ENCODE results near the gene TM4SF1.
"Not testable (repeated sequence)": the region's sequence is repeated elsewhere in the genome, so short reads cannot be mapped to it uniquely, and the experiment has no call there.

Gene TM4SF1

GRCh38 chr3:149382101-149382467 lies 4.6 kb upstream of the TM4SF1 start:
- peak; percentile 53 for DNase-seq (ENCODE audit: low spot score)
- TF ChIP-seq, protein P1, sequence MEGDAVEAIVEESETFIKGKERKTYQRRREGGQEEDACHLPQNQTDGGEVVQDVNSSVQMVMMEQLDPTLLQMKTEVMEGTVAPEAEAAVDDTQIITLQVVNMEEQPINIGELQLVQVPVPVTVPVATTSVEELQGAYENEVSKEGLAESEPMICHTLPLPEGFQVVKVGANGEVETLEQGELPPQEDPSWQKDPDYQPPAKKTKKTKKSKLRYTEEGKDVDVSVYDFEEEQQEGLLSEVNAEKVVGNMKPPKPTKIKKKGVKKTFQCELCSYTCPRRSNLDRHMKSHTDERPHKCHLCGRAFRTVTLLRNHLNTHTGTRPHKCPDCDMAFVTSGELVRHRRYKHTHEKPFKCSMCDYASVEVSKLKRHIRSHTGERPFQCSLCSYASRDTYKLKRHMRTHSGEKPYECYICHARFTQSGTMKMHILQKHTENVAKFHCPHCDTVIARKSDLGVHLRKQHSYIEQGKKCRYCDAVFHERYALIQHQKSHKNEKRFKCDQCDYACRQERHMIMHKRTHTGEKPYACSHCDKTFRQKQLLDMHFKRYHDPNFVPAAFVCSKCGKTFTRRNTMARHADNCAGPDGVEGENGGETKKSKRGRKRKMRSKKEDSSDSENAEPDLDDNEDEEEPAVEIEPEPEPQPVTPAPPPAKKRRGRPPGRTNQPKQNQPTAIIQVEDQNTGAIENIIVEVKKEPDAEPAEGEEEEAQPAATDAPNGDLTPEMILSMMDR (IDR thresholded peaks at IDR 0.05; ENCODE audit: extremely low read depth, missing control alignments) = no peak

- no peak for DNase-seq (ENCODE audit: low spot score)
- TF ChIP-seq, protein P1 (IDR thresholded peaks at IDR 0.05; ENCODE audit: extremely low read depth, missing control alignments) = no peak
These were observed 4.0 kb upstream of the TM4SF1 start for GRCh38 chr3:149381173-149382100.

DNA sequence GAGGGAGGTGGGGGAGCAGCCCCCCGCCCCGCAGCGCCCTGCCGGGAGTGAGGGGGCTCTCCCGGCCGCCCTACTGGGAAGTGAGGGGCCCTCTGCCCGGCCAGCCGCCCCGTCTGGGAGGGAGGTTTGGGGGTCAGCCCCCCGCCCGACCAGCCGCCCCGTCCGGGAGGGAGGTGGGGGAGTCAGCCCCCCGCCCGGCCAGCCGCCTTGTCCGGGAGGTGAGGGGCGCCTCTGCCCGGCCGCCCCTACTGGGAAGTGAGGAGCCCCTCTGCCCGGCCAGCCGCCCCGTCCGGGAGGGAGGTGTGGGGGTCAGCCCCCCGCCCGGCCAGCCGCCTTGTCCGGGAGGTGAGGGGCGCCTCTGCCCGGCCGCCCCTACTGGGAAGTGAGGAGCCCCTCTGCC lies 2.8 kb upstream of the TM4SF1 start:
- DNase-seq (ENCODE audit: low spot score) = not testable (repeated sequence)

GRCh38 chr3:149378478-149379309 lies 1.2 kb upstream of the TM4SF1 start:
- DNase-seq (ENCODE audit: low spot score) = no peak
- TF ChIP-seq, protein P1 (IDR thresholded peaks at IDR 0.05; ENCODE audit: extremely low read depth, missing control alignments) = no peak

GRCh38 chr3:149376718-149377407 lies 586 bp downstream of the TM4SF1 start:
- no peak for DNase-seq (ENCODE audit: low spot score)
- TF ChIP-seq, protein P1 (IDR thresholded peaks at IDR 0.05; ENCODE audit: extremely low read depth, missing control alignments) = no peak

DNA sequence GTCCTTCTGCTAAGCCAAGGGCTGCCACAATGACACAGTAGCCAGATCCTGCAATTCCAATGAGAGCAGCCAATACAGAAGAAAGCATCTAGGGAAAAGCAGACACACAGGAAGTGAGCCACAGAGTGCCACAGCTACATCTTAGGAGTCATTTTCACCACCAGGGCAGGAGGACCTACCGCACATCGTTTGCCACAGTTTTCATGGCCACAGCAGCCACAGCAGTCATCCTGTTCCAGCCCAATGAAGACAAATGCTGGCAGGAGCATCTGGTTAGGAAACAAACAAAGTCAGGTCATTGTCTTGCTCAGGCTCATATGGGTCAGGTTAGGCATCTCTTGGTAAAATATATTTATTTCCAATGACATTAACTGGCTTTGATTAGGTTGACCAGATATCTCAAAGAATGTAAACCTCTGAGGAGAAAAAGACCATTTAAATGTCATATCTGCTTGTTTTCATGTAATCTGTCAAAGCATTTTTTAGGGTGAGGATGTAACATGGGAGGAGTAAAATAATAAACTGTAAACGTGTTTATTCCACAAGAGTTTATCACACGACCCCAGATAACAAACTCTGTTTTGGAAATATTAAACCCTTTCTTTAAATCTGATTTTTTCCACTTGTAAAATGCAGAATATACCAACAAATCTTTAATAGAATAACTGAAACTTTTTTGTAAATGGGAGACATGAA lies 1.8 kb downstream of the TM4SF1 start:
- DNase-seq (ENCODE audit: low spot score) = no peak
- TF ChIP-seq, protein P1 (IDR thresholded peaks at IDR 0.05; ENCODE audit: extremely low read depth, missing control alignments) = no peak

- no peak for DNase-seq (ENCODE audit: low spot score)
- TF ChIP-seq, protein P1 (IDR thresholded peaks at IDR 0.05; ENCODE audit: extremely low read depth, missing control alignments) = no peak
These were observed 2.5 kb downstream of the TM4SF1 start for GRCh38 chr3:149374793-149375500.

Data from GM20000 (cell line).